GM13976 (cell line): Measurements from ENCODE around the gene CS.
"Not testable (repeated sequence)": the region's sequence is repeated elsewhere in the genome, so short reads cannot be mapped to it uniquely, and the experiment has no call there.

Experiments used
- DNase-seq: peaks from one replicate; pipeline ENCODE4 v3.0.0; 2012; ENCODE audit warnings: low spot score
- CTCF ChIP-seq: IDR thresholded peaks from 2 replicates; pipeline ENCODE4 v1.5.1; 2012; ENCODE audit warnings: borderline replicate concordance, mild to moderate bottlenecking; ENCODE audit not compliant: insufficient read depth; ENCODE audit errors: extremely low read depth, missing control alignments, control extremely low read depth
- in situ Hi-C: fragments of 300-500 bp; cut with MboI; formaldehyde crosslinking; loops from one replicate; pipeline ENCODE4 v1.12.0; 2022; ENCODE audit warnings: low sequenced_read_pairs, mixed read lengths, inconsistent platforms; ENCODE audit not compliant: unreplicated experiment

Gene CS

GRCh38 chr12:56296295-56296694, 3.8 kb downstream of the CS start:
- DNase-seq: no peak
- TF ChIP-seq CTCF: no peak
- in situ Hi-C loops: no loop called here

GRCh38 chr12:56293795-56294194, 6.3 kb downstream of the CS start:
- in situ Hi-C loops: no loop called here
- DNase-seq: no peak
- no peak for TF ChIP-seq CTCF

- no peak for DNase-seq
- in situ Hi-C loops: no loop called here
These were observed 11.3 kb downstream of the CS start for GRCh38 chr12:56288705-56289387.

GRCh38 chr12:56286044-56286830, 13.9 kb downstream of the CS start:
- DNase-seq: no peak
- TF ChIP-seq CTCF: no peak
- in situ Hi-C loops: no loop called here

More at GRCh38 chr12:56288705-56289387, 11.3 kb downstream of the CS start:
- TF ChIP-seq CTCF: no peak

- DNase-seq, in situ Hi-C loops: not testable (repeated sequence)
These were observed 15.9 kb downstream of the CS start for GRCh38 chr12:56284263-56284662.

GRCh38 chr12:56282579-56282978, 17.6 kb downstream of the CS start:
- TF ChIP-seq CTCF: no peak
- in situ Hi-C loops: no loop called here
- DNase-seq: no peak

GRCh38 chr12:56282030-56282429, 18.1 kb downstream of the CS start:
- no peak for DNase-seq
- in situ Hi-C loops: no loop called here
- no peak for TF ChIP-seq CTCF
